Measurements from ENCODE around the gene STEAP3.

GRCh38 chr2:119178776-119179175 is 44.9 kb upstream of the STEAP3 start:
- no peak for TF ChIP-seq POLR2A (IDR thresholded peaks at IDR 0.05)
- TF ChIP-seq, protein P1, sequence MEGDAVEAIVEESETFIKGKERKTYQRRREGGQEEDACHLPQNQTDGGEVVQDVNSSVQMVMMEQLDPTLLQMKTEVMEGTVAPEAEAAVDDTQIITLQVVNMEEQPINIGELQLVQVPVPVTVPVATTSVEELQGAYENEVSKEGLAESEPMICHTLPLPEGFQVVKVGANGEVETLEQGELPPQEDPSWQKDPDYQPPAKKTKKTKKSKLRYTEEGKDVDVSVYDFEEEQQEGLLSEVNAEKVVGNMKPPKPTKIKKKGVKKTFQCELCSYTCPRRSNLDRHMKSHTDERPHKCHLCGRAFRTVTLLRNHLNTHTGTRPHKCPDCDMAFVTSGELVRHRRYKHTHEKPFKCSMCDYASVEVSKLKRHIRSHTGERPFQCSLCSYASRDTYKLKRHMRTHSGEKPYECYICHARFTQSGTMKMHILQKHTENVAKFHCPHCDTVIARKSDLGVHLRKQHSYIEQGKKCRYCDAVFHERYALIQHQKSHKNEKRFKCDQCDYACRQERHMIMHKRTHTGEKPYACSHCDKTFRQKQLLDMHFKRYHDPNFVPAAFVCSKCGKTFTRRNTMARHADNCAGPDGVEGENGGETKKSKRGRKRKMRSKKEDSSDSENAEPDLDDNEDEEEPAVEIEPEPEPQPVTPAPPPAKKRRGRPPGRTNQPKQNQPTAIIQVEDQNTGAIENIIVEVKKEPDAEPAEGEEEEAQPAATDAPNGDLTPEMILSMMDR (IDR thresholded peaks at IDR 0.05), result no peak

Data from right lobe of liver (tissue), 4 donors.